Neural crest cell (in vitro differentiated cells): ENCODE results near the gene NPAS2. TPM values are rescaled to one million over a fixed set of nuclear protein-coding genes. Genes with fewer than 3 reads are reported as not detected.

ENCODE experiments used
- DNase-seq: peaks from one replicate; pipeline ENCODE4 v3.0.0; 2021; ENCODE audit warnings: low read depth, mixed read lengths, low spot score
- H3K27ac Mint-ChIP-seq: one replicate; pipeline ENCODE4 v1.8.0; 2021; ENCODE audit warnings: mild to moderate bottlenecking, mixed read lengths; ENCODE audit not compliant: unreplicated experiment
- H3K27me3 Mint-ChIP-seq: 2 replicates; pipeline ENCODE4 v1.8.0; 2021; ENCODE audit warnings: low read depth, mild to moderate bottlenecking, mixed read lengths
- H3K36me3 Mint-ChIP-seq: 2 replicates; pipeline ENCODE4 v1.8.0; 2021; ENCODE audit warnings: low read depth, mild to moderate bottlenecking, mixed read lengths
- H3K4me1 Mint-ChIP-seq: 2 replicates; pipeline ENCODE4 v1.8.0; 2021; ENCODE audit warnings: mixed read lengths
- H3K4me3 Mint-ChIP-seq: one replicate; pipeline ENCODE4 v1.8.0; 2021; ENCODE audit warnings: mild to moderate bottlenecking, mixed read lengths
- H3K9me3 Mint-ChIP-seq: 2 replicates; pipeline ENCODE4 v1.8.0; 2021; ENCODE audit warnings: mixed read lengths
- CTCF ChIP-seq: fragments of 200-600 bp; sonication (generic); conservative IDR thresholded peaks from 2 replicates; pipeline ENCODE4 v1.5.0; 2021; ENCODE audit warnings: antibody characterized with exemption, mild to moderate bottlenecking
- total RNA-seq: library from RNA; stranded (reverse); gene quantifications from 2 replicates; pipeline ENCODE4 v1.2.1, GENCODE V29; 2021

The NPAS2 gene
- total RNA-seq, 1 donor from 2014 or later: 2.6 TPM

DNA sequence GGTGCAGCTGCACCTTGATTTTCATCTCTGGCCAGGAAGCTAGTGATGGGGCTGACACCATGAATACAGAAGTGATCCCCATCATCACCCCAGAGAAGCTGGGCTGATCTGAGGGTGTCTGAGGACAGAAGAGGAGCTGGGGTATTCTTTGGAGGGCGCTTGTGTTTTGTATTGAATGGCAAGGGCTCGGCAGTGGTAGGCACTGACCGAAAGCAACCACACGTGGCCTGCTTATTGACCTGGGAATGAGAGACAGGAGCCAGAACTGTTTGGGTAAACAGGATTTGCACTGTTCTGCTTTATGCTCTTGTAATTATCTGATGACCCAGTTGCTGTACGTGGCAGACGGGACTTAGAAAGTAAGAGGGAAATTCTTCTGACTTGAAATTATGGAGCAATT is 119.5 kb downstream of the NPAS2 start:
- Mint-ChIP-seq H3K4me3 (no peak overlapping the region), H3K27ac (no peak overlapping the region), H3K27me3 (no peaks in the 10 kb centered on the region), H3K36me3 (no peaks in the 10 kb centered on the region), H3K9me3 (no peaks in the 10 kb centered on the region), H3K4me1 (peaks cover 6% of the 10 kb centered on the region)
- TF ChIP-seq CTCF: no peak
- no peak for DNase-seq

- no peak for DNase-seq
- TF ChIP-seq CTCF: no peak
- Mint-ChIP-seq H3K27me3 (no peaks in the 10 kb centered on the region), H3K36me3 (no peaks in the 10 kb centered on the region), H3K4me3 (no peak overlapping the region), H3K27ac (no peak overlapping the region), H3K9me3 (no peaks in the 10 kb centered on the region), H3K4me1 (peaks cover 6% of the 10 kb centered on the region)
These were observed 120.3 kb downstream of the NPAS2 start for GRCh38 chr2:100940240-100940639.

- Mint-ChIP-seq H3K9me3 (no peaks in the 10 kb centered on the region), H3K4me3 (no peak overlapping the region), H3K36me3 (no peaks in the 10 kb centered on the region), H3K27me3 (no peaks in the 10 kb centered on the region), H3K27ac (no peak overlapping the region), H3K4me1 (peaks cover 2% of the 10 kb centered on the region)
- DNase-seq: no peak
- no peak for TF ChIP-seq CTCF
These were observed 121.1 kb downstream of the NPAS2 start for GRCh38 chr2:100940766-100941645.

DNA sequence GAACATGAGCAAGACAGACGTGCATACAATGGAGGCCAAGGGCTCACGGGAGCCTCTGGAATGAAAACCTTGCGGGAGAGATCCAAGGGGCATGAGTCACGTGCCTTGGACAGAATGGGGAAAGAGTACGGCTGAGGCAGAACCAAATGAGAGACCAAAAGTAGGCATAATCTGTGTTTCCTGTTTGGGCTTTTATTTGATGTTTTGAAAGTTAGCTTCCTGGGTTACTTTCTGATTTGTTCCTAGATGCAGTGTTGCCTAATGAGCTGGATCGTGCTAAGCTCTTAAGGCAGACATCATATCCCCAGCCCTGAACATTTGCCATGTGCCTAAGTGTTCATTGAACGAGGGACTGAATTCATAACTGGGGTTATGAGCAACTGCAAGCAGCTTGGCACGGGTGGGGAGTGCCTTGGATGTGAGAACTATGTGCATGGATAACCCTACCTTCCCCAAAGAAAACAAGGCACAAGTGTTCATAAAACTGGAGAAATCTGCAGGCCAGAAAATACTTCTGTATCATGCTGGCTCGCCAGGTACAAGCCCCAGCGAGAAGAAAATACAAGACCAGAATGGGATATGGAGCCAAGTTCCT is 121.8 kb downstream of the NPAS2 start:
- H3K4me3 Mint-ChIP-seq: no peak overlapping the region
- peak overlapping the region; percentile 89 for H3K27ac Mint-ChIP-seq
- DNase-seq: no peak
- H3K36me3 Mint-ChIP-seq: no peaks in the 10 kb centered on the region
- no peaks in the 10 kb centered on the region for H3K9me3 Mint-ChIP-seq
- TF ChIP-seq CTCF: no peak
- no peaks in the 10 kb centered on the region for H3K4me1 Mint-ChIP-seq
- H3K27me3 Mint-ChIP-seq: no peaks in the 10 kb centered on the region

DNA sequence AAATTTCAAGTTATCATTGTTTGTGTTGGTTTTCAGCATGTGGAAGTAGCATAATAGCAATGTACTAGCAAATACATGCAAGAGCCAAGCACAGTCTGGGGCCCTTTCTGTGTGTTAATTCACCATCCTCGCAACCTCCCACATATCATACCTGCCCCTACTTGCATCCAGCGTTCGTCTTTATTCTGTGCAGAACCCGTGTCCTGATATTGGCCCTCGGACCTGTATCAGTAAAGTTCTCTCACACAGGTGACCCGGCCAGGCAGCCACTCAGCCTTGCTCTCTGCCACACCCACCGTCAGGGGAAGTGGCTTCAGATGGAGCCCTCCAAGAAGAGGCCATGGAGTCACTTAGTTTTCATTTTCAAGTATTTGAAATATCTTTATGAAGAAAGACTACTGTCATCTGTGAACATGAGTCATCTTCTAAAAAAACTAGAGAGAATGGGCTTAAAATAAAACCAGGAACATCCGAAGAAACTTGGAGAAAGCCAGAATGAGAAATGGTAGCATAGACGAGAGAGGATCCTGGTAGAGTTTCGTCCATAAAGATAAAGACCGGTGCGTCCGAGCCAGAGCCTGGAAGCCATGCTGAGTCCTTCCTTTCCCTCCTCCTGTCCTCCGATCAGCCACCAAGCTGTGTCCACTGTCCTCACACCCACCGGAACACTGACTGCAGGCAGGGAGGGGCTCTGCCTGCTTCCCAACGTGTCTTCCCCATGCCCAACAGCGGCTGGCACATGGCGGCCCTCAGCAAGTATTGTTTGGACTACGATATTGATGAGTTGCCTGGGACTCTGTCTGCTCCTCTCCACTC is 124.9 kb downstream of the NPAS2 start:
- H3K4me3 Mint-ChIP-seq: no peak overlapping the region
- no peaks in the 10 kb centered on the region for H3K36me3 Mint-ChIP-seq
- H3K27ac Mint-ChIP-seq: no peak overlapping the region

More for the DNA sequence above, 124.9 kb downstream of the NPAS2 start:
- TF ChIP-seq CTCF: no peak
- no peak for DNase-seq
- no peaks in the 10 kb centered on the region for H3K9me3 Mint-ChIP-seq
- H3K27me3 Mint-ChIP-seq: no peaks in the 10 kb centered on the region
- peaks cover 12% of the 10 kb centered on the region for H3K4me1 Mint-ChIP-seq
